Activated CD8-positive, alpha-beta T cell treated with anti-CD3 and anti-CD28 coated beads for 36 hours (primary cell): Measurements from ENCODE around the gene ATOH8. TPM values are rescaled to one million over a fixed set of nuclear protein-coding genes. Genes with fewer than 3 reads are reported as not detected.

Experiments used
- ATAC-seq: fragments of 200-7000 bp; cut with Tn5 transposase; one replicate; pipeline ENCODE4 v1.10.0; 2021; ENCODE audit warnings: mild to moderate bottlenecking, moderate library complexity
- CTCF ChIA-PET: fragments of 350-600 bp; sonication (Branson Sonifier 250); formaldehyde crosslinking; loops from one replicate; lab custom pipeline; 2021; ENCODE audit warnings: antibody characterized with exemption; lab: Charles Lee
- POLR2A ChIA-PET: fragments of 350-600 bp; sonication (Branson Sonifier 250); formaldehyde crosslinking; loops from one replicate; lab custom pipeline; 2021; ENCODE audit warnings: antibody characterized with exemption; lab: Charles Lee
- DNase-seq: peaks from one replicate; pipeline ENCODE4 v3.0.0-alpha.2; 2020
- H3K27ac Mint-ChIP-seq: one replicate; pipeline ENCODE4 v1.8.0; 2021; ENCODE audit warnings: mild to moderate bottlenecking, mixed read lengths
- H3K27me3 Mint-ChIP-seq: one replicate; pipeline ENCODE4 v1.8.0; 2021; ENCODE audit warnings: mixed read lengths
- H3K36me3 Mint-ChIP-seq: one replicate; pipeline ENCODE4 v1.8.0; 2021; ENCODE audit warnings: low read depth, mixed read lengths
- H3K4me1 Mint-ChIP-seq: one replicate; pipeline ENCODE4 v1.8.0; 2021; ENCODE audit warnings: low read depth, mixed read lengths
- H3K4me3 Mint-ChIP-seq: one replicate; pipeline ENCODE4 v1.8.0; 2021; ENCODE audit warnings: mild to moderate bottlenecking, moderate library complexity, mixed read lengths
- H3K9me3 Mint-ChIP-seq: one replicate; pipeline ENCODE4 v1.8.0; 2021; ENCODE audit warnings: mixed read lengths
- CTCF ChIP-seq: fragments of 200-600 bp; IDR thresholded peaks from one replicate; pipeline ENCODE4 v1.8.0; 2022; ENCODE audit warnings: antibody characterized with exemption, mild to moderate bottlenecking
- intact Hi-C: fragments of 100-400 bp; cut with micrococcal nuclease; formaldehyde crosslinking; loops from one replicate; pipeline ENCODE4 v1.10.0; 2022
- total RNA-seq, 2 experiments: library from RNA; stranded (reverse); gene quantifications; one replicate each; pipeline ENCODE4 v1.2.3, GENCODE V29; 2021

Gene ATOH8
- total RNA-seq, 2 experiments from 2014 or later = not detected

- peaks cover 12% of the 10 kb centered on the region for H3K4me1 Mint-ChIP-seq
- ATAC-seq = no peak
- no peaks in the 10 kb centered on the region for H3K9me3 Mint-ChIP-seq
- no peak overlapping the region for H3K27ac Mint-ChIP-seq
- ChIA-PET POLR2A (no interaction called here), CTCF (interaction anchor here (1.0 kb wide), 1 partner anchor 79 kb away, joined by 4 read pairs; no protein-coding TSS in a partner anchor)
- no peaks in the 10 kb centered on the region for H3K36me3 Mint-ChIP-seq
- no peak for TF ChIP-seq CTCF
- DNase-seq = no peak
- no peaks in the 10 kb centered on the region for H3K27me3 Mint-ChIP-seq
- intact Hi-C loops = no loop called here
- no peak overlapping the region for H3K4me3 Mint-ChIP-seq
Observed at GRCh38 chr2:85807756-85808155, 54.0 kb downstream of the ATOH8 start.

DNA sequence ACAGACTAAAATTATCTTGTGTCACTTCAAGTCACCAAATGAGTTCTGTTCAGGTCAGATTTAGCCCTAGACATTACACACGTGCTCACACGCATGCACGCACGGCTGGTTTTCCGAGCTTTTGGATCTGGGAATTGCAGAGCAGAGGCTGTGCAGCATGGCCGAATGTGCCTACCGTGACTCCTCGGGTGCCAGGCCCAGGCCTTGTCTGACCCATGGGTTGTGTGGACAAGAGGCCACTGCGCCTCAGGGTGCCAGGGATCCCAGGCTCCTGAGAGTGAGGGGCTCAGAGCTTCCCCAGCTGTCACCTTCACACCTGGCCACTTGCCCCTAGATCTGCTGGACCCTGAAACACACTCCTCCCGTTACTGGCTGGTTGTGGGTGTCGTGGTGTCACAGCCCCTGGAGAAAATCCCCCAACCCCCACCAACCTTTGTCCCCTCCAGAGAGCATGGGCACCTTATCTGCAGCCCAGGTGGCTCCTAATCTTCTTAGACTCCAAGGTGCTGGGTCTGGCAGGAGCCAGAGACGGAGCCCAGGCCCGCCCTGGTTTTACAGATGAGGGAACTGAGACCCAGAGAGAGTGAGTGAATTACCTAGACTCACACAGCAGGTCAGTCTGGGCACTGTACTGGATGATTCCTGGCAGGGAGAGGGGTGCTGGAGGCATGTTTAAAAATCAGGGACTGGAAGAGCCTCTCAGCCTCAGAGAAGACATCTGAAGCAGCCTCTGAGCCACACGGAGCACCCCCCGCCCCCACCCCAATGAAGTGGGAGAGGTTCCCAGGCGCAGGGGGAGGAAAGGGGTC lies 56.8 kb downstream of the ATOH8 start:
- Mint-ChIP-seq H3K4me1 (no peaks in the 10 kb centered on the region), H3K9me3 (no peaks in the 10 kb centered on the region), H3K27me3 (peaks cover 6% of the 10 kb centered on the region), H3K36me3 (no peaks in the 10 kb centered on the region), H3K27ac (no peak overlapping the region), H3K4me3 (no peak overlapping the region)
- CTCF ChIA-PET = interaction anchor here (4.5 to 9.2 kb wide), 3 partner anchors 15 to 81 kb away, joined by 68 to 117 read pairs (median 76); partner anchors contain the start of gene ATOH8
- no peak for DNase-seq
- no peak for ATAC-seq
- POLR2A ChIA-PET = no interaction called here
- no peak for TF ChIP-seq CTCF
- intact Hi-C loops = loop anchor here (5.0 kb wide), 1 partner anchor 83 kb away; no protein-coding TSS in a partner anchor

- ATAC-seq (no peak), DNase-seq (no peak)
- no peaks in the 10 kb centered on the region for H3K36me3 Mint-ChIP-seq
- no peak for TF ChIP-seq CTCF
- intact Hi-C loops = loop anchor here (5.0 kb wide), 1 partner anchor 84 kb away; no protein-coding TSS in a partner anchor
- no peak overlapping the region for H3K27ac Mint-ChIP-seq
- no peak overlapping the region for H3K4me3 Mint-ChIP-seq
- no peaks in the 10 kb centered on the region for H3K9me3 Mint-ChIP-seq
- peaks cover 6% of the 10 kb centered on the region for H3K27me3 Mint-ChIP-seq
- ChIA-PET POLR2A (no interaction called here), CTCF (interaction anchor here (0.8 to 9.2 kb wide), 7 partner anchors 8 to 225 kb away, joined by 3 to 117 read pairs (median 20); partner anchors contain the start of gene ATOH8)
- no peaks in the 10 kb centered on the region for H3K4me1 Mint-ChIP-seq
Observed at GRCh38 chr2:85811180-85812093, 57.6 kb downstream of the ATOH8 start.

GRCh38 chr2:85812094-85812735 lies 58.4 kb downstream of the ATOH8 start:
- Mint-ChIP-seq H3K27me3 (peaks cover 6% of the 10 kb centered on the region), H3K4me1 (no peaks in the 10 kb centered on the region), H3K9me3 (no peaks in the 10 kb centered on the region), H3K36me3 (no peaks in the 10 kb centered on the region), H3K4me3 (no peak overlapping the region), H3K27ac (no peak overlapping the region)
- TF ChIP-seq CTCF = no peak
- CTCF ChIA-PET = interaction anchor here (0.7 to 9.2 kb wide), 8 partner anchors 9 to 224 kb away, joined by 3 to 117 read pairs (median 12); partner anchors contain the start of gene ATOH8
- intact Hi-C loops = loop anchor here (5.0 kb wide), 1 partner anchor 85 kb away; no protein-coding TSS in a partner anchor
- no peak for ATAC-seq
- no peak for DNase-seq
- POLR2A ChIA-PET = no interaction called here
